Body of pancreas (tissue), 4 donors: ENCODE results near the gene EIF3F. TPM values are rescaled to one million over a fixed set of nuclear protein-coding genes. Genes with fewer than 3 reads are reported as not detected.

Source experiments
- ATAC-seq: fragments of 150-250 bp; one replicate; pipeline ENCODE4 v1.9.1; 2016
- DNase-seq, 4 donors: peaks; one replicate each; pipeline ENCODE4 v3.0.0-alpha.2; 2019
- H3K27ac ChIP-seq, 4 donors: fragments of 200-600 bp; sonication (generic); 1 replicate in 3 of 4; 2 replicates in 1 of 4; pipeline versions ENCODE4 v1.5.1 to v1.6.1; 2016 to 2019; ENCODE audit warnings: mild to moderate bottlenecking in 1 of 4, mixed read lengths in 1 of 4, moderate library complexity in 1 of 4
- H3K27me3 ChIP-seq, 2 donors: fragments of 200-600 bp; sonication (generic); one replicate each; pipeline ENCODE4 v1.6.0; 2016; ENCODE audit warnings: mild to moderate bottlenecking in 1 of 2
- H3K36me3 ChIP-seq, 2 donors: fragments of 200-600 bp; sonication (generic); replicated peaks in 1 of 2; 2 replicates each; pipeline ENCODE4 v1.5.1; 2016; ENCODE audit warnings: low read depth in 2 of 2; ENCODE audit not compliant: insufficient read depth in 1 of 2
- H3K4me1 ChIP-seq: fragments of 200-600 bp; sonication (generic); one replicate; pipeline ENCODE4 v1.6.0; 2016
- H3K4me3 ChIP-seq, 2 donors: fragments of 200-600 bp; sonication (generic); 1 replicate in 1 of 2; 2 replicates in 1 of 2; pipeline ENCODE4 v1.5.1; 2016 to 2019
- H3K9me3 ChIP-seq, 3 donors: fragments of 200-600 bp; sonication (generic); 1 replicate in 2 of 3; 2 replicates in 1 of 3; pipeline ENCODE4 v1.5.1; 2016
- CTCF ChIP-seq, 7 experiments: fragments of 450-650 bp in 4 of 7; fragments of 200-600 bp in 3 of 7; sonication (generic) in 3 of 7; IDR thresholded peaks; one replicate each; pipeline ENCODE4 v1.5.1; 2016 to 2019; ENCODE audit warnings: antibody characterized with exemption in 7 of 7
- POLR2A ChIP-seq, 3 donors: fragments of 450-650 bp; IDR thresholded peaks; one replicate each; pipeline ENCODE4 v1.6.1; 2016; ENCODE audit warnings: antibody characterized with exemption in 3 of 3, mild to moderate bottlenecking in 2 of 3
- WGBS, 2 donors: methylation state at CpG; one replicate each; pipeline ENCODE4 v1.1.5; 2017; 5-methylcytosine and 5-hydroxymethylcytosine counted together
- intact Hi-C: fragments of 100-400 bp; cut with DNase I; formaldehyde crosslinking; loops from one replicate; pipeline ENCODE4 v1.15.1; 2023
- total RNA-seq, 2 donors: library from RNA; depleted of rRNA; stranded (reverse); fragments of >200 nt; gene quantifications; one replicate each; pipeline ENCODE4 v1.1.0, GENCODE V29; 2016

EIF3F gene
- total RNA-seq, 2 donors from 2014 or later, result 138 to 153 TPM

GRCh38 chr11:8022876-8023275 is 35.7 kb downstream of the EIF3F start:
- Histone ChIP-seq H3K4me1 (peaks cover 12% of the 10 kb centered on the region), H3K27ac (no peak overlapping the region), H3K36me3 (no peaks in the 10 kb centered on the region), H3K9me3 (no peaks in the 10 kb centered on the region), H3K27me3 (peaks cover 0 to 8% of the 10 kb centered on the region in 2 donors), H3K4me3 (no peak overlapping the region)
- no peak for DNase-seq
- intact Hi-C loops, result no loop called here
- WGBS, 2 donors, result 71 to 100% methylated on average over 2 of the region's 2 CpGs
- no peak for ATAC-seq
- no peak for TF ChIP-seq CTCF (IDR thresholded peaks at IDR 0.05)
- TF ChIP-seq POLR2A (IDR thresholded peaks at IDR 0.05), result no peak

- intact Hi-C loops, result no loop called here
- H3K4me1 ChIP-seq, result peaks cover 5% of the 10 kb centered on the region
- no peak overlapping the region for H3K27ac ChIP-seq
- ATAC-seq, result no peak
- DNase-seq, result no peak
- 83 to 87% methylated on average over 12 of the region's 12 CpGs for whole genome bisulfite sequencing, 2 donors
- TF ChIP-seq POLR2A (IDR thresholded peaks at IDR 0.05) (no peak), CTCF (IDR thresholded peaks at IDR 0.05) (no peak)
- H3K36me3 ChIP-seq, result no peaks in the 10 kb centered on the region
- H3K27me3 ChIP-seq, result peaks cover 0 to 5% of the 10 kb centered on the region in 2 donors
- H3K9me3 ChIP-seq, result no peaks in the 10 kb centered on the region
- H3K4me3 ChIP-seq, result no peak overlapping the region
Observed at GRCh38 chr11:8023831-8024555, 36.9 kb downstream of the EIF3F start.

GRCh38 chr11:8025123-8025522 is 38.0 kb downstream of the EIF3F start:
- Histone ChIP-seq H3K4me3 (no peak overlapping the region), H3K4me1 (no peaks in the 10 kb centered on the region), H3K36me3 (no peaks in the 10 kb centered on the region), H3K27me3 (no peaks in the 10 kb centered on the region), H3K27ac (no peak overlapping the region), H3K9me3 (no peaks in the 10 kb centered on the region)
- intact Hi-C loops, result no loop called here
- DNase-seq (no peak), ATAC-seq (no peak)
- WGBS, 2 donors, result 53 to 56% methylated on average over 3 of the region's 3 CpGs
- TF ChIP-seq CTCF (IDR thresholded peaks at IDR 0.05), result no peak
- no peak for TF ChIP-seq POLR2A (IDR thresholded peaks at IDR 0.05)

- WGBS, 2 donors, result 48 to 50% methylated on average over 2 of the region's 2 CpGs
- intact Hi-C loops, result no loop called here
- DNase-seq, result no peak
- no peaks in the 10 kb centered on the region for H3K4me1 ChIP-seq
- no peak for ATAC-seq
- no peaks in the 10 kb centered on the region for H3K27me3 ChIP-seq
- TF ChIP-seq CTCF (IDR thresholded peaks at IDR 0.05) (no peak), POLR2A (IDR thresholded peaks at IDR 0.05) (no peak)
- H3K9me3 ChIP-seq, result no peaks in the 10 kb centered on the region
- H3K4me3 ChIP-seq, result no peak overlapping the region
- no peaks in the 10 kb centered on the region for H3K36me3 ChIP-seq
- H3K27ac ChIP-seq, result no peak overlapping the region
Observed at GRCh38 chr11:8025816-8026215, 38.7 kb downstream of the EIF3F start.

GRCh38 chr11:8026982-8027381 is 39.8 kb downstream of the EIF3F start:
- intact Hi-C loops, result no loop called here
- no peak overlapping the region for H3K4me3 ChIP-seq
- no peaks in the 10 kb centered on the region for H3K9me3 ChIP-seq
- DNase-seq (no peak), ATAC-seq (no peak)
- no peak for TF ChIP-seq POLR2A (IDR thresholded peaks at IDR 0.05)
- TF ChIP-seq CTCF (IDR thresholded peaks at IDR 0.05), result no peak
- H3K27me3 ChIP-seq, result no peaks in the 10 kb centered on the region
- 80 to 90% methylated on average over 3 of the region's 3 CpGs for WGBS, 2 donors
- H3K27ac ChIP-seq, result no peak overlapping the region
- H3K4me1 ChIP-seq, result no peaks in the 10 kb centered on the region
- no peaks in the 10 kb centered on the region for H3K36me3 ChIP-seq
